ENCODE data around the gene EHMT2. TPM values are rescaled to one million over a fixed set of nuclear protein-coding genes. Genes with fewer than 3 reads are reported as not detected.

Gene EHMT2
- total and polyA plus RNA-seq, 2 of the 8 experiments (the other 6 are each of a cell fraction or from before 2014, with no cell fraction given), result 125 to 177 TPM

- Histone ChIP-seq H3K4me2 (ENCODE audit: insufficient read depth in 1 of 2, low read depth in 2 of 2, low read length in 2 of 2) (no peak overlapping the region), H3K27ac (ENCODE audit: low read depth, low read length) (no peak overlapping the region), H2AFZ (ENCODE audit: low read length) (no peak overlapping the region), H3K23ac (ENCODE audit: insufficient read length) (no peak overlapping the region), H2BK12ac (ENCODE audit: low read depth, low read length) (no peak overlapping the region), H2BK15ac (ENCODE audit: low read length) (no peak overlapping the region), H4K5ac (ENCODE audit: insufficient read length, low read depth, low read length) (no peak overlapping the region), H4K91ac (replicated peaks; ENCODE audit: insufficient read length, low read length) (no peak overlapping the region), H3K27me3 (replicated peaks in 1 of 4; ENCODE audit: control insufficient read depth in 3 of 4, extremely low read depth in 1 of 4, insufficient read depth in 3 of 4, low read length in 3 of 4) (no peaks in the 10 kb centered on the region), H2AK5ac (ENCODE audit: low read depth, low read length) (no peak overlapping the region), H3K36me3 (ENCODE audit: control insufficient read depth in 2 of 4, insufficient read depth in 4 of 4, low read length in 3 of 4) (peaks cover 4 to 13% (median 13%) of the 10 kb centered on the region in 4 experiments; a peak in 5 of 8 replicates), H2BK5ac (ENCODE audit: low read depth, low read length) (no peak overlapping the region), H4K8ac (ENCODE audit: extremely low read depth, insufficient read depth, low read length) (no peak overlapping the region), H3K4me3 (ENCODE audit: extremely low read depth in 1 of 4, insufficient read depth in 2 of 4, low read depth in 3 of 4, low read length in 4 of 4) (no peak overlapping the region), H3K23me2 (ENCODE audit: low read depth, low read length) (no peaks in the 10 kb centered on the region; the same call in 1 of the 2 replicates), H2BK20ac (ENCODE audit: low read length) (no peak overlapping the region), H3K4me1 (replicated peaks in 1 of 4; ENCODE audit: control insufficient read depth in 3 of 4, insufficient read depth in 4 of 4, low read length in 3 of 4) (peaks cover 0 to 16% (median 2%) of the 10 kb centered on the region in 4 experiments; a peak in 3 of 7 replicates), H3K18ac (ENCODE audit: extremely low read depth, low read length) (no peak overlapping the region), H3K4ac (replicated peaks; ENCODE audit: insufficient read length, low read depth, low read length) (no peak overlapping the region), H3K14ac (ENCODE audit: insufficient read length) (no peak overlapping the region), H4K20me1 (replicated peaks in 1 of 2; ENCODE audit: control insufficient read depth in 1 of 2, insufficient read depth in 2 of 2, low read length in 2 of 2) (peaks cover 0 to 6% of the 10 kb centered on the region in 2 experiments), H3K56ac (replicated peaks; ENCODE audit: insufficient read length, low read depth, low read length) (no peak overlapping the region), H3K9ac (replicated peaks in 1 of 4; ENCODE audit: extremely low read depth in 1 of 4, low read depth in 3 of 4, low read length in 3 of 4) (no peak overlapping the region), H3K79me1 (ENCODE audit: low read depth, low read length) (no peaks in the 10 kb centered on the region; the same call in 1 of the 2 replicates), H2BK120ac (replicated peaks; ENCODE audit: low read depth, low read length) (no peak overlapping the region), H3K9me3 (ENCODE audit: insufficient read depth in 2 of 2, low read depth in 1 of 2, low read length in 1 of 2) (no peaks in the 10 kb centered on the region), H3K79me2 (ENCODE audit: control insufficient read depth in 1 of 2, insufficient read depth in 2 of 2, low read length in 2 of 2) (no peaks in the 10 kb centered on the region)
- WGBS, 2 experiments (ENCODE audit: extremely low coverage in 1 of 2, insufficient coverage in 1 of 2, insufficient read length in 1 of 2, insufficient replicate concordance in 2 of 2, low coverage in 1 of 2, low lambda C conversion rate in 2 of 2, missing lambda C conversion rate in 1 of 2), result 75% methylated on average over 5 of the region's 5 CpGs; no CpG with 5 or more reads in 1 of the 2 experiments
- CTCF ChIA-PET (ENCODE audit: partially characterized antibody), result interaction anchor here (0.6 to 8.1 kb wide), 6 partner anchors 13 to 512 kb away, joined by 3 to 59 read pairs (median 3); no protein-coding TSS in a partner anchor
- POLR2A ChIA-PET (ENCODE audit: partially characterized antibody), result interaction anchor here (0.7 to 5.6 kb wide), 4 partner anchors 11 to 165 kb away, joined by 4 to 47 read pairs (median 6); partner anchors contain the start of gene NEU1
- DNase-seq (ENCODE audit: low read depth in 1 of 2, low spot score in 2 of 2), result no peak
- TF ChIP-seq CTCF (IDR thresholded peaks at IDR 0.05; ENCODE audit: control extremely low read depth in 1 of 3, insufficient read depth in 1 of 3, low read depth in 1 of 3, low read length in 3 of 3) (no peak), YY1 (IDR thresholded peaks at IDR 0.05; ENCODE audit: low read depth, low read length) (no peak), NANOG (IDR thresholded peaks at IDR 0.05; ENCODE audit: insufficient read depth, low read depth, low read length, poor library complexity, severe bottlenecking) (no peak), NRF1 (IDR thresholded peaks at IDR 0.05; ENCODE audit: low read depth, low read length) (no peak)
- no peak for FAIRE-seq
These were observed 21.6 kb downstream of the EHMT2 start for GRCh38 chr6:31875877-31876276.

All from H1 (cell line).